Sigmoid colon (tissue), 7 donors: ENCODE measurements around the gene ADH1C. TPM values are rescaled to one million over a fixed set of nuclear protein-coding genes. Genes with fewer than 3 reads are reported as not detected.

ENCODE experiments used
- DNase-seq: peaks from one replicate; pipeline ENCODE4 v3.0.0-alpha.2; 2019
- H3K27ac ChIP-seq, 4 donors: fragments of 200-600 bp; sonication (generic); one replicate each; pipeline ENCODE4 v1.5.1; 2016 to 2019; ENCODE audit warnings: mild to moderate bottlenecking in 1 of 4
- H3K27me3 ChIP-seq, 3 donors: fragments of 200-600 bp; sonication (generic); one replicate each; pipeline ENCODE4 v1.5.1; 2019; ENCODE audit warnings: mild to moderate bottlenecking in 1 of 3
- H3K36me3 ChIP-seq, 4 donors: fragments of 200-600 bp; sonication (generic); one replicate each; pipeline ENCODE4 v1.5.1; 2016 to 2019
- H3K4me1 ChIP-seq, 4 donors: fragments of 200-600 bp; sonication (generic); one replicate each; pipeline ENCODE4 v1.5.1; 2017 to 2019
- H3K4me3 ChIP-seq, 4 donors: fragments of 200-600 bp; sonication (generic); one replicate each; pipeline ENCODE4 v1.5.1; 2017 to 2019; ENCODE audit warnings: mild to moderate bottlenecking in 2 of 4, moderate library complexity in 1 of 4
- H3K9me3 ChIP-seq, 4 donors: fragments of 200-600 bp in 3 of 4; sonication (generic) in 3 of 4; one replicate each; pipeline versions ENCODE4 v1.5.1 to v1.6.1; 2013 to 2019
- CTCF ChIP-seq, 4 experiments: fragments of 450-650 bp in 3 of 4; fragments of 200-600 bp in 1 of 4; IDR thresholded peaks; one replicate each; pipeline ENCODE4 v1.5.1; 2016 to 2019; ENCODE audit warnings: antibody characterized with exemption in 4 of 4, mild to moderate bottlenecking in 3 of 4, moderate library complexity in 2 of 4
- WGBS, 2 donors: extraction: QIAGEN DNeasy Blood & Tissue Kit; methylation state at CpG; one replicate each; pipeline ENCODE4 v1.1.7; 2013; 5-methylcytosine and 5-hydroxymethylcytosine counted together
- intact Hi-C: fragments of 100-400 bp; cut with DNase I; formaldehyde crosslinking; loops from one replicate; pipeline ENCODE4 v1.15.1; 2023
- polyA plus RNA-seq, 3 donors: library from polyadenylated mRNA; stranded (reverse); fragments of 200-250 nt; gene quantifications; one replicate each; pipeline ENCODE4 v1.2.3, GENCODE V29; 2013
- total RNA-seq, 4 donors: library from RNA; depleted of rRNA; stranded (reverse); fragments of >200 nt; gene quantifications; one replicate each; pipeline ENCODE4 v1.1.0, GENCODE V29; 2016
- donor health status: healthy with polysubstance abuse.
- donor health status: Bipolar disorder and iron deficiency.
- donor health status: healthy.

The ADH1C gene
- total and polyA plus RNA-seq, 7 donors = 2.6 to 311 (median 25.3) TPM

- intact Hi-C loops = no loop called here
- Histone ChIP-seq H3K4me1 (no peaks in the 10 kb centered on the region), H3K9me3 (no peaks in the 10 kb centered on the region), H3K4me3 (no peak within 1 kb of the TSS), H3K36me3 (no peaks in the 10 kb centered on the region), H3K27me3 (no peaks in the 10 kb centered on the region), H3K27ac (no peak within 1 kb of the TSS)
- 50 to 65% methylated on average over 3 of the region's 3 CpGs for WGBS, 2 donors
- no peak for TF ChIP-seq CTCF (IDR thresholded peaks at IDR 0.05)
- DNase-seq = no peak
Observed at GRCh38 chr4:99290848-99291786, 61.4 kb downstream of the ADH1C start, which contains the start of gene ADH1A. ADH1A (minus strand) TSS chr4:99290985; CDS start chr4:99290914, 71 bp downstream.

Other genes with a start within 250 kb of the ADH1C start
- 1 to 10 TPM in 1 of 4 donors, under 1 TPM in 1, not detected in 2; 0.71 to 1.3 TPM for gene ADH4, start 208.4 kb downstream of the ADH1C start, total RNA-seq
- gene ADH4, start 208.4 kb downstream of the ADH1C start, polyA plus RNA-seq = 1 to 10 TPM in 1 of 3 donors, under 1 TPM in 1, not detected in 1; 0.79 to 1.4 TPM
- not detected for gene ADH6, start 133.5 kb downstream of the ADH1C start, total RNA-seq
- gene ADH6, start 133.5 kb downstream of the ADH1C start, polyA plus RNA-seq = 10 to 100 TPM in 1 of 3 donors, 1 to 10 TPM in 2; 5.0 to 12.5 (median 8.4) TPM
- not detected for gene ADH1A, start 61.8 kb downstream of the ADH1C start, total RNA-seq
- not detected for gene ADH1A, start 61.8 kb downstream of the ADH1C start, polyA plus RNA-seq
- 100 to 1,000 TPM; 270 to 906 (median 466) TPM for gene ADH1B, start 31.3 kb downstream of the ADH1C start, total RNA-seq
- 100 to 1,000 TPM in 2 of 3 donors, 10 to 100 TPM in 1; 35.4 to 548 (median 171) TPM for gene ADH1B, start 31.3 kb downstream of the ADH1C start, polyA plus RNA-seq
- not detected for gene ADH7, start 82.6 kb upstream of the ADH1C start, total RNA-seq
- gene ADH7, start 82.6 kb upstream of the ADH1C start, polyA plus RNA-seq = under 1 TPM in 2 of 3 donors, not detected in 1; 0.03 to 0.60 TPM
- not detected for gene C4orf17, start 158.3 kb upstream of the ADH1C start, total RNA-seq
- gene C4orf17, start 158.3 kb upstream of the ADH1C start, polyA plus RNA-seq = not detected
- gene TRMT10A, start 211.3 kb upstream of the ADH1C start, total RNA-seq = 1 to 10 TPM; 3.9 to 7.5 (median 6.4) TPM
- gene TRMT10A, start 211.3 kb upstream of the ADH1C start, polyA plus RNA-seq = 1 to 10 TPM; 4.8 to 5.6 (median 5.5) TPM
- 10 to 100 TPM in 1 of 4 donors, 1 to 10 TPM in 3; 2.4 to 12.8 (median 5.9) TPM for gene MTTP, start 222.1 kb upstream of the ADH1C start, total RNA-seq
- gene MTTP, start 222.1 kb upstream of the ADH1C start, polyA plus RNA-seq = under 1 TPM in 1 of 3 donors, not detected in 2; 0.13 TPM